Stromal cell of bone marrow (primary cell): ENCODE results near the gene CLCNKB.
"Not testable (repeated sequence)": the region's sequence is repeated elsewhere in the genome, so short reads cannot be mapped to it uniquely, and the experiment has no call there.

Experiments used
- DNase-seq: peaks from one replicate; pipeline ENCODE4 v3.0.0-alpha.2; 2012; ENCODE audit warnings: low read depth

CLCNKB gene

GRCh38 chr1:16043521-16043920, at the start of gene CLCNKB:
Gene CLCNKB (plus strand): TSS chr1:16043782. CDS start chr1:16044493, 711 bp downstream.
- no peak for DNase-seq

GRCh38 chr1:15994081-15994480, 49.5 kb upstream of the CLCNKB start:
- DNase-seq, result no peak

- peak; percentile 42 for DNase-seq
These were observed 48.8 kb upstream of the CLCNKB start for GRCh38 chr1:15994590-15995351.

GRCh38 chr1:15997076-15997585, 46.5 kb upstream of the CLCNKB start:
- no peak for DNase-seq

- DNase-seq, result no peak
These were observed 45.8 kb upstream of the CLCNKB start for GRCh38 chr1:15997637-15998280.

DNA sequence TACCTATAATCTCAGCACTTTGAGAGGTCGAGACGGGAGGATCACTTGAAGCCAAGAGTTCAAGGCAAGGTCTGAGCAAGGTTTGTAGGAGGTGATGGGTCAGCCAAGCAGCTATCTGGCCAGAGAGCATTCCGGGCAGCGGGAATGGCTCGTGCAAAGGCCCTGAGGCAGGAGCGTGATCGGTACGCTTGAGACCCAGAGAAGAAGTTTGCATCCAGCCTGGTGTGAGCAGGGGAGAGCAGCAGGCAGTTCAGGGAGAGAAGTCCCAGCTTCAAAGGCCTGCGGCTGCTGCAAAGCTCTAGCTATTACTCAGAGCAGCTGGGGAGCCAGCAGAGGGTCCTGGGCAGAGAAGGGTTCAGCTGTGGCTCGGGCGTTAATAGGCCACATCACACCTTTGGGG, 44.7 kb upstream of the CLCNKB start:
- DNase-seq, result no peak

DNA sequence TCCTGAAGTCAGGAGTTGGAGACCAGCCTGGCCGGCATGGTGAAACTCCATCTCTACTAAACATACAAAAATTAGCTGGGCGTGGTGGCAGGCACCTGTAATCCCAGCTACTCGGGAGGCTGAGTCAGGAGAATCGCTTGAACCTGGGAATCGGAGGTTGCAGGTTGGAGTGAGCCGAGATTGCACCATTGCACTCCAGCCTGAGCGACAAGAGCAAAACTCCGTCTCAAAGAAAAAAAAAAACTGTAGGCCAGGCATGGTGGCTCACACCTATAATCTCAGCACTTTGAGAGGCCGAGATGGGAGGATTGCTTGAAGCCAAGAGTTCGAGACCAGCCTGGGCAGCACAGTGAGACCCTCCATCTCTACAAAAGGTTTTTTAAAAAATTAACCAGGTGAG, 42.3 kb upstream of the CLCNKB start:
- not testable (repeated sequence) for DNase-seq

GRCh38 chr1:16005597-16005996, 38.0 kb upstream of the CLCNKB start:
- DNase-seq, result no peak

DNA sequence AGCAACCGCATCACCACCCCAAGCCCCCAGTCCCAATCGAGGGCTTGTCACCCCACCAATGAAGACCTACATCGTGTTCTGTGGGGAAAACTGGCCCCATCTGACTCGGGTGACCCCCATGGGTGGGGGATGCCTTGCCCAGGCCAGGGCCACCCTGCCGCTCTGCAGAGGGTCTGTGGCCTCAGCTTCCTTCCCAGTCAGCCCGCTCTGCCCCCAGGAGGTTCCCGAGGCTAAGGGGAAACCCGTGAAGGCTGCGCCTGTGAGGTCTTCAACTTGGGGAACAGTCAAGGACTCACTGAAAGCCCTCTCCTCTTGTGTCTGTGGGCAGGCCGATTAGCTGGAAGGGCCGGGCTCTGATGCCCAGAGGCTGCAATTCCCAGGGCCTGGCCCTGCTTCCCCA, 37.6 kb upstream of the CLCNKB start:
- DNase-seq, result no peak

- DNase-seq, result no peak
These were observed 36.8 kb upstream of the CLCNKB start for GRCh38 chr1:16006552-16007485.

DNA sequence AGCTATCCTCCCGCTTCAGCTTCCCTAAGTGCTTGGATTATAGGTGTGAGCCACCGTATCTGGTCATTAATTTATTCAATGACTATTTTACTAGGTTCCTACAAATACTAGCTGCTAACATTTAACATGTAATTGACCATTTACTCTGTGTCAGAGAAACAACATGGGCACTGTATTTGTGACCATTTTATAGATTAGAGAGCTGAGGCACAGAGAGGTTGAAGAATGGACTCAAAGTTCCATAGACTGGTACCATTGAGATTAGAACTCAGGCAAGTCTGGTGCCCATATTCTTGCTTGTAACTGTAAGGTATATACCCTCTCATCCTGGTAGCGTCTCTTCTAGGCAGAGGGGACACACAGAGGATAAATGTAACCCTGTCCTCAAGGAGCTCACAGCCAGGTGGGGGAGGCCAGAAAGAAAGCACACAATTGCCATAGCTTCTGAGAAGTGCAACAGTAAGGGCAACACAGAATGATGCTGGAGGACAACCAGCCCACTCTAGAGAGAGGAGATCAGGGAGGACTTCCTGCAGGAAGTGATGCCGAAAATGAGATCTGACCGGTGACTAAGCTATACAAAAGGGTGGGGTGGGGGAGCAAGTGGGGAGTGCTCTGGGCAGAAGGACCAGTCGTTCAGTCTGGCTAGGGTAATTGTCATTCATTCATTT, 35.8 kb upstream of the CLCNKB start:
- DNase-seq, result no peak

GRCh38 chr1:16009030-16009460, 34.5 kb upstream of the CLCNKB start:
- peak; percentile 33 for DNase-seq

GRCh38 chr1:16009678-16010077, 33.9 kb upstream of the CLCNKB start:
- no peak for DNase-seq

DNA sequence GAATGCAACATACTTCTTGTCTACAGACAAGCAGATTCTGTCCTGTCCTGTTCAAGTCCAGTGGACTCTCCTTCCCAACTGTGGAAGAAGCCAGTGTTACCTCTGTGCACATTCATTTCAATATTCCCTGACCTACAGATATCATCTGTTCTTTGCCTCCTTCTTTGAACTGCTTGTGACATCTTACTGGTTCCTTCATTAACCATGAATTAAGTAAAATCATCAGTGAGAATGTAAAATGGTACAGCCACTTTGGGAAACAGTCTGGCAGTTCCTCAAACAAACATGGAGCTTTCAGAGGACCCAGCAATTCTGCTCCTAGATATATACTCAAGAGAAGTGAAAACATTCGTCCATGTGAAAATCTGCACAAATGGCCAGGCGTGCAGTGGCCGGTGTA, 32.7 kb upstream of the CLCNKB start:
- DNase-seq, result no peak

- DNase-seq, result no peak
These were observed 31.5 kb upstream of the CLCNKB start for GRCh38 chr1:16011936-16012589.

DNA sequence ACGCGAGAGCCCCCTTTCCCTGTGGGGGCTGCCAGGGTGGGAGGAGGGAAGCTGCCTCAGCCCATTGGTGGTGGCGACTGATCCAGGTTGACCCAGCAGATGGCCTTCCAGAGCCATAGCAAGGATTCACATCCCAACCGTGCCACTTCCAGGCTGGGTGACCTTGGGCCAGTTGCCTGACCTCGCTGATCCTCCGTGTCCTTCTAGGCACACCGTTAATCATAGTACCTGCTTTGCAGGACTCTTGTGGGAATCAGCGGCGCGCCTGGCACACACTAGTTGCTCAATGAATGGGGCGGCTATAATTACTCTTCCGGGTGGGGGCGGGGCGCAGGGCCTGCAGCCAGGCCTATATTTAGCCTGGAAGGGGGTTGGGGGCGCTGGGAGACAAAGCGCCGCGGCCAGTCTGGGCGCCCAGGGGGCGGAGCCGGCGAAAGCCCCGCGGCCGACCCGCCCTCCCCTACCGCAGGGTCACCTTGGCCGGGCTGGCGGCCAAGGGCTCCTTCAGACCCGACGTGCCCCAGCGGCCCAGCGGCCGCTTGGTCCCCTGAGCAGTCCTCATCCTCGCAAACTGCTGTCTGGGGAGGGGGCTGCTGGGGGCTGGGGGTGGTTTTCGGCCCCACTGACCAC, 30.9 kb upstream of the CLCNKB start:
- peak; percentile 40 for DNase-seq

DNA sequence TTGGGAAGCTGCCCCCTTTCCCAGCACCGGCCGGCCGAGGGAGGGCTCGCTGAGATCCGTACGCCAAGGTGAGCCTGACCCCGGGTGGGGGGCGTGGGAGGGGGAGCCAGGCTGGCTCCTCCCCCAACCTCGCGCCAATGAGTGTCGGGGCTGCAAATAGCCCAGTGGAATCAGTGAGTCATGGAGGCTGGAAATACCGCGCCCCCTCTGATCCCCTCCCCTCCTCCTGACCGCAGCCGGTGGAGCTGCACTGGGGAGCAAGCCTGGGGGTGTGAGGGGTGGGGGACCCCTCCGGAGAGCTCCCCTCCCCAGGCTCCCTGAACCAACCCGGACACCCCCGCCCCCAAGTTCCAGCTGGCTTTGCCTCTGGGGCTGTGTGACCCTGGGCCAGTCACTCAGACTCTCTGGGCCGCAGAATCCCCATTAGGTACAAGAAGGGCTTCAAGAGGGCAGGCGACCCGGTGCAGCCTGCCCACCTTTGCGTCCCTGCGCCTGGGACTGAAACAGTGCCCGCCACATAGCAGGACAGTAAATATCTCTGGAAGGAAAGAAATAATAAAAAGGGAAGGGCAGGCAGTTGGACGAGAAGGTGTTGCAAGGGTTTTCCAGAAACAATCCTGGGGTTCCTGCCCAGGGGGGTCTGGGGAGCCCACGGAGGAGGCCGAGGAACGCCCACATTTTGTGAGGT, 30.2 kb upstream of the CLCNKB start:
- peak; percentile 68 for DNase-seq

GRCh38 chr1:16013908-16014258, 29.7 kb upstream of the CLCNKB start:
- no peak for DNase-seq

DNA sequence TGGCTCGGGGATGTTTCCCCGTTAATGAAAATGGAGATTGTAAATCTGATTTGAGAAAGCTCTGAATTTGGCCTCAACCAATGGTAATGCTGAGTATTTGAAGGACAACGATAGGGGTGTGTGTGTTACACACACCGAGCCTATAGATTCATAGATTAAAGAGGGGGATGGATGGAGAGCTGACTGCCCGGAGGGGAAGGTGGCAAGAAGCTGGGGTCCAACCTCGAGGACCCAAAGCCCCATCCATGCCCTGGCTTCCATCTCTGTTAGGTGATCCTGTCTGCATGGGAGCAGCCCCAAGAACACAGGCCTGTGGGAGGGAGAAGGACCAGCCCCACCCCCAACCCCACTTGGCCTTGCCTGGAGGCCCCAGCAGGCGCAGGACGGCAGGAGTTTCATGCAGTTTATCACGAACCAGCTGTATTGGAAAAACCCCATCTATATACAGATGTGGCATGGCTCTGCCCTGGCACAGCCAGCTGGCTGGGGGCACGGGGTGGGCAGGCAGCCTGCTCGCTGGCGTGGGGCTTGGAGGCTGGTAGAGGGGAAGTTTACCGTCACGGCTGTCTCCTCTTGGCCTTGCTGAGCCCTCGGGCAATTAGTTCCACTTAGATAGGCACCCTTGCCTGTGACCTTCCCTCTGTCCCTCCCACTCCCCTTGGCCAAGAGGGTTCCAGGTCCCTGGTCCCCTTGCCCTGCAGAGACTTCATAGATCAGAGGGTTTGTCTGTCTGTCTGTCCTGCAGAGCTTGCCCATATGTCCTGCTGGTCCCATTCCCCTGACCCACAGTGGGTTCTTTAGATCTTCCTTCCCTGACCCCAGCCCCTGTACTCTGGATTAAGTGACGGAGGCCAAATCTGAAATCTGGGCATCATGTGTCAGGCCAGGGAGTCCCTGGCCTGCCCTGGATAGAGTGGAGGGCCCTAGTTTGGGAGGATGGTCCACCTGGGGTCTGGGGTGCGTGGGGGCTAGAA, 28.8 kb upstream of the CLCNKB start:
- DNase-seq, result no peak
